A673 (cell line): ENCODE data around the gene SAMD13. TPM values are rescaled to one million over a fixed set of nuclear protein-coding genes. Genes with fewer than 3 reads are reported as not detected.

ENCODE experiments used
- BruUV-seq: library from RNA; stranded (reverse); fragments of 400-500 nt; replicated peaks from 2 replicates; lab custom pipeline; 2021; lab: Mats Ljungman, UMichigan
- CTCF ChIA-PET: fragments of 300-600 bp; sonication (Branson Sonifier 250); formaldehyde crosslinking; loops from one replicate; lab custom pipeline; 2022; ENCODE audit warnings: antibody characterized with exemption; lab: Charles Lee
- POLR2A ChIA-PET: fragments of 300-600 bp; sonication (Branson Sonifier 250); formaldehyde crosslinking; loops from one replicate; lab custom pipeline; 2022; ENCODE audit warnings: antibody characterized with exemption; ENCODE audit not compliant: low non-redundant PET; lab: Charles Lee
- DNase-seq: peaks from one replicate; pipeline ENCODE4 v3.0.0-alpha.2; 2015; ENCODE audit warnings: low spot score
- H3K27ac ChIP-seq: fragments of 200-600 bp; sonication (generic); 2 replicates; pipeline ENCODE4 v1.5.1; 2016; ENCODE audit warnings: mixed run types, low read depth, mild to moderate bottlenecking, mixed read lengths, antibody characterized with exemption, low read length; ENCODE audit not compliant: poor library complexity, severe bottlenecking
- H3K27me3 ChIP-seq: fragments of 200-600 bp; sonication (generic); replicated peaks from 2 replicates; pipeline ENCODE4 v1.6.1; 2017; ENCODE audit warnings: mixed run types, low read depth, mild to moderate bottlenecking, mixed read lengths, antibody characterized with exemption, low read length; ENCODE audit not compliant: insufficient read depth, poor library complexity
- H3K36me3 ChIP-seq: fragments of 200-600 bp; sonication (generic); 2 replicates; pipeline ENCODE4 v1.6.1; 2016; ENCODE audit warnings: mixed run types, mild to moderate bottlenecking, mixed read lengths, antibody characterized with exemption, low read length; ENCODE audit not compliant: insufficient read depth, poor library complexity, severe bottlenecking
- H3K4me1 ChIP-seq: fragments of 200-600 bp; sonication (generic); 2 replicates; pipeline ENCODE4 v1.6.1; 2017; ENCODE audit warnings: mixed run types, mild to moderate bottlenecking, mixed read lengths, antibody characterized with exemption, low read length; ENCODE audit not compliant: insufficient read depth, poor library complexity, severe bottlenecking
- H3K4me3 ChIP-seq: fragments of 200-600 bp; sonication (generic); 2 replicates; pipeline ENCODE4 v1.5.1; 2016; ENCODE audit warnings: low read depth, mixed run types, mild to moderate bottlenecking, mixed read lengths, low read length; ENCODE audit not compliant: poor library complexity, severe bottlenecking
- H3K9me3 ChIP-seq: fragments of 200-600 bp; sonication (generic); 2 replicates; pipeline ENCODE4 v1.6.1; 2016; ENCODE audit warnings: mixed run types, low read depth, mild to moderate bottlenecking, mixed read lengths, antibody characterized with exemption, low read length; ENCODE audit not compliant: poor library complexity, severe bottlenecking
- EZH2 ChIP-seq: fragments of 200-600 bp; sonication (generic); IDR thresholded peaks from 2 replicates; pipeline ENCODE4 v1.6.1; 2017; ENCODE audit warnings: borderline replicate concordance, low read depth, mild to moderate bottlenecking, mixed read lengths, antibody characterized with exemption, low read length; ENCODE audit not compliant: poor library complexity, severe bottlenecking
- intact Hi-C: fragments of 100-400 bp; cut with micrococcal nuclease; formaldehyde crosslinking; loops from one replicate; pipeline ENCODE4 v1.10.0; 2022; ENCODE audit not compliant: unreplicated experiment
- total RNA-seq: library from RNA; stranded (reverse); gene quantifications from 2 replicates; pipeline ENCODE4 v1.2.3, GENCODE V29; 2021
- TF ChIP-seq, protein P1 (sequence below): fragments of 300-800, 200-600 bp; sonication (generic); conservative IDR thresholded peaks from 2 replicates; pipeline ENCODE4 v1.5.1; 2017; ENCODE audit warnings: low read depth, mild to moderate bottlenecking, antibody characterized with exemption, low read length, moderate library complexity, mixed read lengths

SAMD13 gene
- total RNA-seq, 1 experiment from 2014 or later: 1.2 TPM

DNA sequence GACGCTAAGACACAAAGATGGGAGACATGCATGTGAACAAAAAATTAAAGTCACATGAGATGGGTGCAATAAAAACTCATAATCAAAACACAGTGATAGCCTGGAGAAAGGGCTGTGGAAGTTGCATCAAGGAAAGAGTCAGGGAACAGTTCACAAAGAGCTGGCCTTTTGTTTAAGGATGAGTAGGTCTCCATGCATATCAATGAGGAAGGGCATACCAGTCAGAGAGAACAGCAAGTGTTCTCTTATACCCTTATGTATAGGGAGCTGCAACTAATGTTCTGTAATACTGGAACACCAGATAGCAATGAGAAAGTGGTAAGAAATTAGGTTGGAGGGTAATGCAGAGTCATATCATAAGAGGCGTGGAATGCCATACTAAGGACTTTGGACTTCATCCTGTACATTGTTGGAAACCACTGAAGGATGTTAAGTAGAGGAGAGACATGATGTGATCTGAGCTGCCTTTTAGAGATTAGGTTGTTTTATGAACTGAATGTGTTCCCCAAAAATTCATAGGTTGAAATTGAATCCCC is 46.7 kb upstream of the SAMD13 start:
- no peak for DNase-seq
- no TSS peak for BruUV-seq
- no peaks in the 10 kb centered on the region for H3K27me3 ChIP-seq
- ChIA-PET POLR2A (no interaction called here), CTCF (no interaction called here)
- H3K27ac ChIP-seq: no peak overlapping the region
- no peaks in the 10 kb centered on the region for H3K4me1 ChIP-seq
- no peaks in the 10 kb centered on the region for H3K9me3 ChIP-seq
- intact Hi-C loops: no loop called here
- no peak for TF ChIP-seq EZH2
- TF ChIP-seq, protein P1, sequence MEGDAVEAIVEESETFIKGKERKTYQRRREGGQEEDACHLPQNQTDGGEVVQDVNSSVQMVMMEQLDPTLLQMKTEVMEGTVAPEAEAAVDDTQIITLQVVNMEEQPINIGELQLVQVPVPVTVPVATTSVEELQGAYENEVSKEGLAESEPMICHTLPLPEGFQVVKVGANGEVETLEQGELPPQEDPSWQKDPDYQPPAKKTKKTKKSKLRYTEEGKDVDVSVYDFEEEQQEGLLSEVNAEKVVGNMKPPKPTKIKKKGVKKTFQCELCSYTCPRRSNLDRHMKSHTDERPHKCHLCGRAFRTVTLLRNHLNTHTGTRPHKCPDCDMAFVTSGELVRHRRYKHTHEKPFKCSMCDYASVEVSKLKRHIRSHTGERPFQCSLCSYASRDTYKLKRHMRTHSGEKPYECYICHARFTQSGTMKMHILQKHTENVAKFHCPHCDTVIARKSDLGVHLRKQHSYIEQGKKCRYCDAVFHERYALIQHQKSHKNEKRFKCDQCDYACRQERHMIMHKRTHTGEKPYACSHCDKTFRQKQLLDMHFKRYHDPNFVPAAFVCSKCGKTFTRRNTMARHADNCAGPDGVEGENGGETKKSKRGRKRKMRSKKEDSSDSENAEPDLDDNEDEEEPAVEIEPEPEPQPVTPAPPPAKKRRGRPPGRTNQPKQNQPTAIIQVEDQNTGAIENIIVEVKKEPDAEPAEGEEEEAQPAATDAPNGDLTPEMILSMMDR: no peak
- H3K4me3 ChIP-seq: no peak overlapping the region
- no peaks in the 10 kb centered on the region for H3K36me3 ChIP-seq

DNA sequence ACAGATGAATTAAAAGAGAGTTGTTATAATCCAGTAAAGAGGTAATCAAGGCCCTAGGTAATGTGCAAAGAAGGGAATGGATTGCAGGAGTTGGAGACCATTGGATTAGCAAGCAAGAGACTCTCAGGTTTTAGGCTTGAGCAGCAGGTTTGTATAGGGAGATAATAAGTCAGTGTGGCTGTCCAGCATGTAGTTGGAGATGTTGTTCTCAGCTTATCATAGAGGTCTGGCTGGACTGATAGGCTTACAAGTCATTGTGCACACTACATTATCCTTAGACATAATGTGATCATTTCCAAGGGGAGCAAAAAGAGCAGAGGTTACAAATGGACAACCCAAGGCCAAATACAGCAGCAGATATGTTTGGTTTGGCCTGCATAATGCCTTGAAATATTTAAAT is 45.9 kb upstream of the SAMD13 start:
- BruUV-seq: no TSS peak
- no peaks in the 10 kb centered on the region for H3K36me3 ChIP-seq
- DNase-seq: no peak
- POLR2A ChIA-PET: no interaction called here
- no peak for TF ChIP-seq EZH2
- TF ChIP-seq, protein P1: no peak
- no peak overlapping the region for H3K27ac ChIP-seq
- CTCF ChIA-PET: no interaction called here
- H3K9me3 ChIP-seq: no peaks in the 10 kb centered on the region
- no peak overlapping the region for H3K4me3 ChIP-seq
- intact Hi-C loops: no loop called here
- no peaks in the 10 kb centered on the region for H3K27me3 ChIP-seq
- no peaks in the 10 kb centered on the region for H3K4me1 ChIP-seq

DNA sequence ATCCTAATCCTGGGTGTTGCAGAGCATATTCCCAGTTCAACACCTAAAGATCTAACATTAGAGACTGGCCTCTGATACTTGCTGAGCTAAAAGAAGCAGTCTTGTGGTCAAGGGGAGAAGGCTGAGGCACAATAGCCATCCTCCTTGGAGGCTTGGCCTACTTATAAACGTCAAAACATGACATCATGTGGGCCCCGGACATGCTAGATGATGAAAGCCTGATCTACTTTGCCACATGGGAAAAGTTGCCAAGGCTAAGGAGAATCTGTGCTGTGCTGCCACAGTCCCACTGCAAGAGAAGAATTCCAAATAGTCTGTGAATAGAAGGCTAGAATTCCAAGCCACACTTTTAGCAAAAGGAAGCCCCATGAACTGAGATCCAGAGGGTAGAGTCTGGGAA is 43.9 kb upstream of the SAMD13 start:
- no TSS peak for BruUV-seq
- H3K27ac ChIP-seq: no peak overlapping the region
- POLR2A ChIA-PET: no interaction called here
- CTCF ChIA-PET: no interaction called here
- intact Hi-C loops: no loop called here
- H3K36me3 ChIP-seq: no peaks in the 10 kb centered on the region
- no peak for DNase-seq
- H3K4me1 ChIP-seq: no peaks in the 10 kb centered on the region
- no peaks in the 10 kb centered on the region for H3K27me3 ChIP-seq
- no peak overlapping the region for H3K4me3 ChIP-seq
- no peak for TF ChIP-seq EZH2
- TF ChIP-seq, protein P1: no peak
- H3K9me3 ChIP-seq: no peaks in the 10 kb centered on the region
